ENCODE measurements around the gene GPR146. TPM values are rescaled to one million over a fixed set of nuclear protein-coding genes. Genes with fewer than 3 reads are reported as not detected.

Gene GPR146
- polyA plus RNA-seq, 1 donor from 2014 or later: 2.6 TPM

DNA sequence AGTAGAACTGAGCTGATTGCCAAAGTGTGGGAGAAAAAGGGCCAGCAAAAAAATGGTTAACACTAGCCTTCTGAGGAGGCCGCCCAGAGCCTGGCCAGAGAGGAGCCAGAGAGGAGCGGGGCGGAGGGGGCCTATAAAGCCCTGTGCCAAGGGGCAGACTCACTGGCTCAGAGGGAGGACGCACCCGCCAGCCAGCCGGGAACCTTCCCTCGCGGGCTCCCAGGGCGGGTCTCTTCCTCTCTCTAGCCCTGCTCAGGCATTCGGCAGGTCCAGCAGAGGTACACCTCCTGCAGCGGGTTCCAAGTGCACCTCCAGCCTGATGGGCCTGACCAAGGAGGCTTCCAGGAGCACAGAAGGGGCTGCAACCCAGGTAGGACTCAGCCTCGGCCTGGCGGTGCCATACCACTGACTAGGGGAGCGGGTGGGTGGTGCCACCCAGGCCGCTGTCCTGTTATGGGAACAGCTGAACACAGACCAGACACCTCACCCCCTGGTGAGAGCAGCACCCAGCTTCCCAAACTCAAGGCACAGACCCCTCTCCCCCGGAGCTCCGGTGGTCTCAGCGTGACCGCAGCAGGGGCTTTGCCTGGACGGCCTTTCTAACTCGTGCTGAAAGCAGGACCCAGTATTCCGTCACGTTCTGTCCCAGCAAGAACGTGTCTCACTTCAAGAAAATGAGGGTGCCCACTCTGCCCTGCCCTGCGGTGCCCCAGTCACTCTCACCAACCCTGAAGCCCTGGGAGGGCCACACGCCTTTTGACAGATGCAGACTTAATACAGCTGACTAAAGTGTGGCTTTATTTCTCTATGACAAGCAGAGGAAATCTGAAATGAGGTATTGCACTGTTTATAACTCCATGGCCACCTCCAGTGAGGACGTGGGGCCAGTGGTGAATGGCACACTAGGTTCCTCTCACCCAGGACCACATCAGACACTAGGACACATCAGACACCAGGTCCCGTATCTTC is 43.9 kb downstream of the GPR146 start, which contains the start of gene GPER1:
Gene GPER1 (plus strand): TSS at position 162 of the 969 bp plus-strand sequence. CDS start 3,616 bp downstream, outside the sequence.
- Mint-ChIP-seq H3K27me3 (peaks cover 2% of the 10 kb centered on the region), H3K27ac (peak within 1 kb of the TSS; percentile 73 to 89 (median 76)), H3K4me3 (peak within 1 kb of the TSS; percentile 78 to 94 (median 87)), H3K4me1 (peaks cover 21 to 28% (median 26%) of the 10 kb centered on the region in 3 donors), H3K36me3 (no peaks in the 10 kb centered on the region), H3K9me3 (no peaks in the 10 kb centered on the region)

DNA sequence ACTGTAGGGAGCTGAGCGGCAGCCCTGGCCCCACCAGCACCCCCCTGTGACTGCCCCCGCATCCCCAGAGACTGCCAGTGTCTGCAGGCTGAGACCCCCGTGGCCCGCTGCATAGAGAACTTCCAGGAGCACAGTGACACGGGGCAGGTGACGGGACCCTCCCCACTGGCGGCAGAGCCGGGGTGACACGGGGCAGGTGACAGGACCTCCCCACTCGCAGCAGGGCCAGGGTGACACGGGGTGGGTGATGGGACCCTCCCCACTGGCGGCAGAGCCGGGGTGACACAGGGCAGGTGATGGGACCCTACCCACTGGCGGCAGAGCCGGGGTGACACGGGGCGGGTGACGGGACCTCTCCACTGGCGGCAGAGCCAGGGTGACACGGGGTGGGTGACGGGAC is 45.9 kb downstream of the GPR146 start:
- H3K4me1 Mint-ChIP-seq: peaks cover 16 to 26% (median 20%) of the 10 kb centered on the region in 3 donors
- H3K27me3 Mint-ChIP-seq: peaks cover 2% of the 10 kb centered on the region
- peaks cover 4% of the 10 kb centered on the region for H3K36me3 Mint-ChIP-seq
- H3K9me3 Mint-ChIP-seq: no peaks in the 10 kb centered on the region
- H3K27ac Mint-ChIP-seq: no peak overlapping the region
- no peak overlapping the region for H3K4me3 Mint-ChIP-seq

DNA sequence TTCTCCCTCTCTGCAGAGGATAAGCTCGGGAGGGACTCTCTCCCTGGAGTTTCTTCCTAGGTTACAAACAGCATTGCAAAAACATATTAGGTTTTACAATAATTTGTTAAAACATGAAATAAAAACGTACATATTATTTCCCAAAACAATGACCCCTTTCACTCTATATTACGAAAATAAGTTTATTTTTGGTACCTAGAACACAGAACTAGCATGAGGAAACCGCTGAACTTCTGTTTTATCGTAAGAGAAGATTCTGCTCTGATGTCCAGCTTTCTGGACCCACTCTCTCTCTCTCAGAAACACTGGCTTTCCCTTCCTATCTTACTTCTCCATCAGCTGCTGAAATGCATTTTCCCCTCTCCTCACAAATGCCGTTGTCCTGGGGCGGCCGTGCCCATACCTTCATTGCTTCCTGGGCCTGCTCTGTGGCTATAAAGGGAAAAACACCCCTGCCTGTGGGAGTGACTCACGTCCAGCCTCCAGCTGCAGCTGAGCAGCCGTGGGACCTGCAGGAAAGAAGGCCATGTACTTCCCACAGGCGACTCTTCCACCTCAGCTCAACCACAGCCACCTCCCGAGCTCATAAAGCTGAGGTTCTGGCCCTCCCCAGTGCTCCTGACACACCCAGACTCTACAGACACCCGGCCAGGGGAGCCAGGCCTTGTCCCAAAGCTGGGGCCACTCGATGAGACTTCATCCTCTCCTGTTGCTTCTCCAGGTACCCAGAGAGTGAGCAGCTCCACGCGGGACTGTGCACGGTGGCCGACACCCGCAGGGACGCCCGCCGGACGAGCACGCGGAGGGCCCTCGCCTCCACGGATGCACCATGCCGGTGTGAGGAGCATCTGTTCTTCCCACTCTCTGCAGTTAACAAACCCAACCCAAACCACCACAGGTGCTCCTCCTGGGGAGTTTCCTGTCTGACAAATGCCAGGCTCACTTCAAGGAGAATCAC is 46.6 kb downstream of the GPR146 start:
- Mint-ChIP-seq H3K27me3 (peaks cover 2% of the 10 kb centered on the region), H3K36me3 (peaks cover 4% of the 10 kb centered on the region), H3K9me3 (no peaks in the 10 kb centered on the region), H3K4me1 (peaks cover 15 to 23% (median 16%) of the 10 kb centered on the region in 3 donors), H3K4me3 (no peak overlapping the region), H3K27ac (peak overlapping the region in 1 of 3 donors; percentile 62)

DNA sequence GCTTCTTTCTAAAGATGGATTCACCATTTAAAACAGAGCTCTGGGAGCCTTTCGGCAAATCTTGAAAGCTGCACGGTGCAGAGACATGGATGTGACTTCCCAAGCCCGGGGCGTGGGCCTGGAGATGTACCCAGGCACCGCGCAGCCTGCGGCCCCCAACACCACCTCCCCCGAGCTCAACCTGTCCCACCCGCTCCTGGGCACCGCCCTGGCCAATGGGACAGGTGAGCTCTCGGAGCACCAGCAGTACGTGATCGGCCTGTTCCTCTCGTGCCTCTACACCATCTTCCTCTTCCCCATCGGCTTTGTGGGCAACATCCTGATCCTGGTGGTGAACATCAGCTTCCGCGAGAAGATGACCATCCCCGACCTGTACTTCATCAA is 47.3 kb downstream of the GPR146 start:
- Mint-ChIP-seq H3K4me1 (peaks cover 10 to 17% (median 10%) of the 10 kb centered on the region in 3 donors), H3K36me3 (peaks cover 4% of the 10 kb centered on the region), H3K27ac (no peak overlapping the region), H3K9me3 (no peaks in the 10 kb centered on the region), H3K27me3 (peaks cover 2% of the 10 kb centered on the region), H3K4me3 (no peak overlapping the region)

DNA sequence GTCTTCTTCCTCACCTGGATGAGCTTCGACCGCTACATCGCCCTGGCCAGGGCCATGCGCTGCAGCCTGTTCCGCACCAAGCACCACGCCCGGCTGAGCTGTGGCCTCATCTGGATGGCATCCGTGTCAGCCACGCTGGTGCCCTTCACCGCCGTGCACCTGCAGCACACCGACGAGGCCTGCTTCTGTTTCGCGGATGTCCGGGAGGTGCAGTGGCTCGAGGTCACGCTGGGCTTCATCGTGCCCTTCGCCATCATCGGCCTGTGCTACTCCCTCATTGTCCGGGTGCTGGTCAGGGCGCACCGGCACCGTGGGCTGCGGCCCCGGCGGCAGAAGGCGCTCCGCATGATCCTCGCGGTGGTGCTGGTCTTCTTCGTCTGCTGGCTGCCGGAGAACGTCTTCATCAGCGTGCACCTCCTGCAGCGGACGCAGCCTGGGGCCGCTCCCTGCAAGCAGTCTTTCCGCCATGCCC is 47.9 kb downstream of the GPR146 start:
- H3K4me3 Mint-ChIP-seq: no peak overlapping the region
- H3K27me3 Mint-ChIP-seq: peaks cover 2% of the 10 kb centered on the region
- no peaks in the 10 kb centered on the region for H3K9me3 Mint-ChIP-seq
- H3K4me1 Mint-ChIP-seq: peaks cover 5 to 11% (median 7%) of the 10 kb centered on the region in 3 donors
- H3K27ac Mint-ChIP-seq: no peak overlapping the region
- peaks cover 4% of the 10 kb centered on the region for H3K36me3 Mint-ChIP-seq

DNA sequence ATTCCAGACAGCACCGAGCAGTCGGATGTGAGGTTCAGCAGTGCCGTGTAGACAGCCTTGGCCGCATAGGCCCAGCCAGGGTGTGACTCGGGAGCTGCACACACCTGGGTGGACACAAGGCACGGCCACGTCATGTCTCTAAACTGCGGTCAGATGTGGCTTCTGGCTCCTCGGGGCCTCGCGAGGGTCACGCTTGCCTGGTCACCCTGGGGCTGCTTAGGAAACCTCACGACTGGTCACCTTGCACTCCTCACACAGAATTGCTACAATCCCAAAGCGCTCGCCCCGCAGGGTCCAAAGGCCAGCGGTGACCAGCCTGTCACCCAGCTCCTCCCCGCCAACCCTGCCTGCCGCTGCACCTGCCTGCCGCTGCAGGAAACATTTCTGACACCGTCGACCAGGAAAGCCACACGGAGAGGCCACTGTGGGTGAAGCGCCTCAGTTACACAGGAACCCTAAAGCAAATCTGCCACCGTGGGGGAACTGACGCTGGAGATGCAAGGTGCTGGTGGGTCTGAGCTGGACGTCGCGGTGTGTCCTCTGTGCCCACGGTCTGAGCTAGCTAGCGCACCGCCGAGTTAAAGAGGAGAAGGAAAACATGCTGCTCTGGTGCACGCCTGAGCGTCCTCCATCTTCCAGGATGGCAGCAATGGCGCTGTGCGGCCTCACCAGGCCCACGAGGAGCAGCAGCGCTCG is 48.6 kb downstream of the GPR146 start:
- H3K36me3 Mint-ChIP-seq: peaks cover 9% of the 10 kb centered on the region
- H3K4me1 Mint-ChIP-seq: peaks cover 0 to 5% (median 0%) of the 10 kb centered on the region in 3 donors
- H3K4me3 Mint-ChIP-seq: no peak overlapping the region
- peaks cover 0 to 3% (median 0%) of the 10 kb centered on the region in 3 donors for H3K9me3 Mint-ChIP-seq
- H3K27ac Mint-ChIP-seq: peak overlapping the region in 1 of 3 donors; percentile 50
- H3K27me3 Mint-ChIP-seq: peaks cover 2% of the 10 kb centered on the region

DNA sequence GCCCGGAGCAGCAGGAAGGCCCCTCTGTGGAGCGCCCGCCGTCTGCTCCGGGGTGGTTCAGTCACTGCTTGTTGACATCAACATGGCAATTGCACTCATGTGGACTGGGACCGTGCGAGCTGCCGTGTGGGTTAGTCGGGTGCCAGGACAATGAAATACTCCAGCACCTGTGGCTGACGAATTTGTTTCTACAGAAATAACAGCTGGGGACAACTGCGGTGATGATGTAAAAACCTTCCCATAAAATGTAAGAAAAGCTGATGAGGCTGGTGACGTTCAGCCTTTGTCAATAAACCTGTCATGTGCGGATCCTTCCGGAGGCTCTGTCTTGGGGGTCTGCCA is 49.1 kb downstream of the GPR146 start:
- H3K27ac Mint-ChIP-seq: no peak overlapping the region
- H3K36me3 Mint-ChIP-seq: peaks cover 9% of the 10 kb centered on the region
- H3K4me1 Mint-ChIP-seq: peaks cover 0 to 5% (median 0%) of the 10 kb centered on the region in 3 donors
- H3K27me3 Mint-ChIP-seq: peaks cover 2% of the 10 kb centered on the region
- H3K9me3 Mint-ChIP-seq: peaks cover 1 to 8% (median 2%) of the 10 kb centered on the region in 3 donors
- H3K4me3 Mint-ChIP-seq: no peak overlapping the region

DNA sequence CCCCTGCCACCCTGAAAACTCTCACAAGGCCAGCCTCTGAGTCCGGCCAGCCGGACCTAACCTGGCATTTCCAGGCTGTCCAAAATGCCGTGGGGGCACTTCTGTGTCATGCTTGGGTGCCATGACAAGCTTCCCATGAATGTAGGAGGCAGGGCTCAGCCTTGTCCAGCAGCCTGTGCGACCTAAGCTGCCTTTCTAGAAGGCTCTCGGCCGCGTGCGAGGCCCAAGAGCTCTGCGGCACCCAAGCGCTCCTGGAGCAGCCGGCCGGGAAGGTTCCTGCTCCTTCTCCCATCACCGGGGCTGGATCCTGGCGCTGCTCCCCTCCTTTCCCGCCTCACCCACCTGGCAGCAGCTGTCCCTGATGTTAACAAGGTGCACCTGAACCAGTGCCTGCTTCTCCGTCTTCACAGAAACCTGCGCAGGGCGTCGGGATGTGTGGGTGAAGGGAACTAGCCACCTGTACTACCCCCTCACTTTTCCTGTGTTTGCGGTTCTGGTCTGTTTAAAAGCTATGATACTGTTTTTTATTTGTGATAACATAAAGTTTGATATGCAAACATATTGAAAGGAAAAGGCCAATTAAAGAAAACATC is 49.7 kb downstream of the GPR146 start:
- H3K27me3 Mint-ChIP-seq: peaks cover 2% of the 10 kb centered on the region
- H3K27ac Mint-ChIP-seq: no peak overlapping the region
- peaks cover 9% of the 10 kb centered on the region for H3K36me3 Mint-ChIP-seq
- peaks cover 0 to 1% (median 0%) of the 10 kb centered on the region in 3 donors for H3K4me1 Mint-ChIP-seq
- no peak overlapping the region for H3K4me3 Mint-ChIP-seq
- peaks cover 1 to 8% (median 2%) of the 10 kb centered on the region in 3 donors for H3K9me3 Mint-ChIP-seq

DNA sequence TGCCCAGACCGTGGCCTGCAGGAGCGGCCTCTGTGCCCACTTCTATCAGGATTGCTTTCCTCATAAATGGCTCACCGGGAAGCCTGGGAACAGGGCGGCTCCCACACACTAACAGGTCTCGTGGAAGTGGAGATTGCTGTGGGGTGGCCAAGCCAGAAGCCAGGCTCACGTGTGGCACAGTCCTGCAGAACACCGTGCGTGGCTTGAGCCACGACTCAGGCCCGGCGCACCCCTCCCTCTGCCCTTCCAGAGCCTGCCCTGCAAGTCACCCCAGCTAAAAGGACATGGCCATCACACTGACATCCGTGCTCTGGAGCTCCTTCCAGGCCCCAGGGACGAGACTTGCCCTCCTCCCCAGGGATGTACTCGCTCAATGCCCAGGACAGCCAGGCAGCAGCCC is 50.5 kb downstream of the GPR146 start:
- no peaks in the 10 kb centered on the region for H3K4me1 Mint-ChIP-seq
- peaks cover 1 to 8% (median 2%) of the 10 kb centered on the region in 3 donors for H3K9me3 Mint-ChIP-seq
- H3K36me3 Mint-ChIP-seq: peaks cover 9% of the 10 kb centered on the region
- peaks cover 2% of the 10 kb centered on the region for H3K27me3 Mint-ChIP-seq
- H3K4me3 Mint-ChIP-seq: no peak overlapping the region
- no peak overlapping the region for H3K27ac Mint-ChIP-seq

DNA sequence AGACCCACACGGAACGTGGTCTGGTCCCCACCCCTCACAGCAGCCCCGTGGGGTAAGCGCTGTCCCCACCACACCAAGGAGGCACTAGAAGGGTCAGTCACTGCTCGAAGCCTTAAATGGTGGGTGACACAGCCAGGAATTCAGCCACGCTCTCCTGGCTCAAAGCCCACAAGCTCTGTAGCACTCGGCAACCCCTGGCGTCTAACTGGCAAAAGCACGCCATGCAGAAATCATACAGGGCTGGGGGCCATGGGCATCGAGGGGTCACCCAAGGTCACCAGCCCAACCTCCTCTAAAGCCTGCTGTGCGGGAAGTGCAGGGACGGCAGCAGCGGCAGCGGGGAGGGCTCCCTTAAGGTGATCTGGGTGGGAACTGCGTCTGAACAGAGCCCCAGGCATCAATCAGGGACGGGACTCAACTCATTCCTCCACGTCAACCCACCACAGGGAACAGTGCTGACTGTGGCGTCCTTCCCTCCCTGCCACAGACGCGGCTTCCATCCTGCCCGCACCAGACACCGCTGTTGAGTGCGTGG is 51.3 kb downstream of the GPR146 start:
- peaks cover 1 to 8% (median 2%) of the 10 kb centered on the region in 3 donors for H3K9me3 Mint-ChIP-seq
- no peak overlapping the region for H3K4me3 Mint-ChIP-seq
- H3K27me3 Mint-ChIP-seq: peaks cover 2% of the 10 kb centered on the region
- no peak overlapping the region for H3K27ac Mint-ChIP-seq
- no peaks in the 10 kb centered on the region for H3K4me1 Mint-ChIP-seq
- H3K36me3 Mint-ChIP-seq: peaks cover 9% of the 10 kb centered on the region

DNA sequence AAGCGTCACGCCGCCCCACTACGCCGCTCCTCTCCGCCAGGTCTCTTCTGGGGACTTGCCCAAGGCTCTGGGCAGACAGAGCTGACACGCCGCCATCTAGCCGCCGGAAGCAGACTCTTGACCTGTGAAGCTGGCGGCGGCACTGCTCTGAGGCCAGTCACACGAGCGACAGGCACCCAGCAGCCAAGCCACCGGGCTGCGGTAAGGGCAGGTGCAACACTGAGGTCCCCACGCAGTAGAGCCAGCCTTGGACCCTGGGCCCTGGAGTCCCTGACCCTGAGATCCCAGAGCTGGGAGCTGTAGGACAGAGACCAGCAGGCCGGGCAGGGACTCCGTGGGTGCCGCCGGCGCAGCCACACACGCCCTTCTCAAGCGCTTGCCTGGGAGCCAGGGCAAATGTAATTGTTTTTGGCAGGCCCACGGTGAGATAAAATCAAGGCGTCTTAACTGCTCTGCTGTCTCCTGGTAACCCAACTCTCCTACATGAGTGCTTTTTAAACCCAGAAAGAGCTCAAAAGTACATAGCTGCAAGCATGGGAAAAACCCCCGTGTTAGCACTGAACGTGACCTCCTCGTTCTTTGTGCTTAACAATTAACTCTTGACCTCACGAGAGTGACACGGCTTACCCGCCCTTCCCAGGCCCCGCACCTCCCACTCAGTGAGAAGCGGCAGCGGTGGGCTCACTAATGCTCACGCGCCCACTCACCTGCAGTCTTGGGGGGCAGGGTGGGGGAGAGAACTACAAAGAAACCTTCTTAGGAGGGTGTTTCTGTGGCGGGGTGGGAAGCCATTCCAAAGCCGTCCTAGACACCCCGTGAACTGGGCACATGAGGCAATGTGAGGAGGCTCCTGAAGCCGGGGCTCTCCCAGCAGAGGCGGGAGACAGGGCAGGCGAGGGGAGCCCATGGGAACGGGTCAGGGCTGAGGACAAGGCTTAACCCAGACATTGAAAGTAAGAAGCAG is 52.1 kb downstream of the GPR146 start:
- H3K27me3 Mint-ChIP-seq: peaks cover 2% of the 10 kb centered on the region
- H3K4me3 Mint-ChIP-seq: no peak overlapping the region
- H3K4me1 Mint-ChIP-seq: no peaks in the 10 kb centered on the region
- H3K9me3 Mint-ChIP-seq: peaks cover 1 to 8% (median 2%) of the 10 kb centered on the region in 3 donors
- H3K36me3 Mint-ChIP-seq: peaks cover 9% of the 10 kb centered on the region
- H3K27ac Mint-ChIP-seq: no peak overlapping the region

DNA sequence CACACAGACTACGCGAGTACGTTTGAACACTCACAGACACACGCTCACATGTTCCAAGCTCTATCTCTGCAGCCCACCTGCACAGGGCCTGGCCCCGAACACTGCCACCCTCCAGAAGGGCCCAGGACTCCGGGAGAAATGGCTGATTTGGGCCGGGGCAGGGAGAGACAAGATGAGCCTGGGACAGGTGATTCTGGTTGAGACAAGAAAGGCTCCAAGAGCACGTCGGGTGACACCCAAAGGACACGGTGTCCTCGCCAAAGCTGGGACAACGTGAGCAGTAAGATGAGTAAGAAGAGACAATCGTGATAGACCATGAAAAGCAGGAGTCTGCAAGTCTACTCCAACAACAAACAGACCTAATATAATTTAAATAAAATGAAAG is 52.8 kb downstream of the GPR146 start:
- H3K4me3 Mint-ChIP-seq: no peak overlapping the region
- no peaks in the 10 kb centered on the region for H3K4me1 Mint-ChIP-seq
- peak overlapping the region in 1 of 3 donors; percentile 19 for H3K27ac Mint-ChIP-seq
- no peaks in the 10 kb centered on the region for H3K27me3 Mint-ChIP-seq
- peaks cover 9% of the 10 kb centered on the region for H3K36me3 Mint-ChIP-seq
- peaks cover 1 to 8% (median 2%) of the 10 kb centered on the region in 3 donors for H3K9me3 Mint-ChIP-seq
